ENCODE measurements around the gene ZDHHC11. TPM values are rescaled to one million over a fixed set of nuclear protein-coding genes. Genes with fewer than 3 reads are reported as not detected.

ZDHHC11 gene
- total RNA-seq, 4 donors from 2014 or later: 0.54 to 5.3 (median 2.8) TPM

- Histone ChIP-seq H3K9me3 (no peaks in the 10 kb centered on the region), H3K36me3 (no peaks in the 10 kb centered on the region), H3K27ac (no peak overlapping the region), H3K27me3 (no peaks in the 10 kb centered on the region), H3K4me3 (replicated peaks in 1 of 3) (no peak overlapping the region), H3K4me1 (no peaks in the 10 kb centered on the region)
- no peak for DNase-seq
- 67 to 81% methylated on average over 6 to 8 of the region's 11 CpGs for WGBS, 2 donors
- no peak for TF ChIP-seq POLR2A (IDR thresholded peaks at IDR 0.05)
- TF ChIP-seq CTCF (IDR thresholded peaks at IDR 0.05): no peak
- intact Hi-C loops (cut with DNase I): no loop called here
Observed at GRCh38 chr5:746258-746761, 104.5 kb downstream of the ZDHHC11 start.

Other genes starting within 250 kb of the ZDHHC11 start
- gene CEP72, start 238.6 kb downstream of the ZDHHC11 start, total RNA-seq: 1 to 10 TPM; 3.4 to 7.6 (median 4.6) TPM
- gene TPPP, start 157.6 kb downstream of the ZDHHC11 start, total RNA-seq: 10 to 100 TPM in 1 of 4 donors, 1 to 10 TPM in 3; 7.2 to 11.1 (median 8.4) TPM
- gene ZDHHC11B, start 66.3 kb downstream of the ZDHHC11 start, total RNA-seq: 1 to 10 TPM; 1.6 to 6.8 (median 2.9) TPM
- 10 to 100 TPM; 19.6 to 29.9 (median 25.2) TPM for gene BRD9, start 41.8 kb upstream of the ZDHHC11 start, total RNA-seq
- 1 to 10 TPM in 3 of 4 donors, not detected in 1; 1.1 to 1.7 (median 1.3) TPM for gene TRIP13, start 41.9 kb upstream of the ZDHHC11 start, total RNA-seq
- gene NKD2, start 157.8 kb upstream of the ZDHHC11 start, total RNA-seq: 1 to 10 TPM in 3 of 4 donors, under 1 TPM in 1; 0.78 to 3.2 (median 1.6) TPM